ENCODE data around the gene NWD2. TPM values are rescaled to one million over a fixed set of nuclear protein-coding genes. Genes with fewer than 3 reads are reported as not detected.

NWD2 gene
- total RNA-seq, 2 donors from 2014 or later, result not detected

DNA sequence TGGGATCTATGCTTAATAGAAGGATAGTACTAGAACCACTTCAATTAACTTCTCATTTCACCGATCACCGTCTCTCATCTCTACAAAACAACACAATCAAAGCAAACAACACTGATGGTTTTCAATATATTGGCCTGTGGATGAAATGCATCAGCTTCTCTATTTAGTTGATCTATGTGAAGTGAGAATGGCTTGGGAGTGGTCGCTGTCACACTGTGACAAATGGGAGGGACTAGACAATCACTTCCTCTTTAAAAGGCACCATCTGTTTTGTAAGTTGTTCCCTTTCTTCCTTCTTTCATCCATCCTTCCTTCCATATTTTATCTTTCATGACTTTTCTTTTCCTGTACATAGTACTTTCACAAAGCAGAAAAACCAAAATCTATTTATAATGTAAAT lies 23.9 kb upstream of the NWD2 start:
- TF ChIP-seq, protein P1, sequence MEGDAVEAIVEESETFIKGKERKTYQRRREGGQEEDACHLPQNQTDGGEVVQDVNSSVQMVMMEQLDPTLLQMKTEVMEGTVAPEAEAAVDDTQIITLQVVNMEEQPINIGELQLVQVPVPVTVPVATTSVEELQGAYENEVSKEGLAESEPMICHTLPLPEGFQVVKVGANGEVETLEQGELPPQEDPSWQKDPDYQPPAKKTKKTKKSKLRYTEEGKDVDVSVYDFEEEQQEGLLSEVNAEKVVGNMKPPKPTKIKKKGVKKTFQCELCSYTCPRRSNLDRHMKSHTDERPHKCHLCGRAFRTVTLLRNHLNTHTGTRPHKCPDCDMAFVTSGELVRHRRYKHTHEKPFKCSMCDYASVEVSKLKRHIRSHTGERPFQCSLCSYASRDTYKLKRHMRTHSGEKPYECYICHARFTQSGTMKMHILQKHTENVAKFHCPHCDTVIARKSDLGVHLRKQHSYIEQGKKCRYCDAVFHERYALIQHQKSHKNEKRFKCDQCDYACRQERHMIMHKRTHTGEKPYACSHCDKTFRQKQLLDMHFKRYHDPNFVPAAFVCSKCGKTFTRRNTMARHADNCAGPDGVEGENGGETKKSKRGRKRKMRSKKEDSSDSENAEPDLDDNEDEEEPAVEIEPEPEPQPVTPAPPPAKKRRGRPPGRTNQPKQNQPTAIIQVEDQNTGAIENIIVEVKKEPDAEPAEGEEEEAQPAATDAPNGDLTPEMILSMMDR (conservative IDR thresholded peaks at IDR 0.05), result no peak
- Histone ChIP-seq H3K4me3 (ENCODE audit: low read length) (no peak overlapping the region), H3K4me1 (ENCODE audit: control insufficient read depth, insufficient read depth, low read length) (no peaks in the 10 kb centered on the region), H3K27ac (ENCODE audit: low read depth, low read length) (no peak overlapping the region), H3K36me3 (ENCODE audit: control insufficient read depth, insufficient read depth, low read length) (no peaks in the 10 kb centered on the region), H3K27me3 (ENCODE audit: control insufficient read depth, insufficient read depth, low read length, poor library complexity, severe bottlenecking) (no peaks in the 10 kb centered on the region), H3K9me3 (ENCODE audit: control insufficient read depth, low read length) (no peaks in the 10 kb centered on the region), H3K9ac (ENCODE audit: extremely low read depth, low read length, poor library complexity, severe bottlenecking) (no peak overlapping the region)
- Mint-ChIP-seq H3K27ac (no peak overlapping the region), H3K36me3 (ENCODE audit: low read depth) (no peaks in the 10 kb centered on the region), H3K27me3 (ENCODE audit: insufficient read depth) (no peaks in the 10 kb centered on the region), H3K4me1 (peaks cover 3% of the 10 kb centered on the region), H3K9me3 (no peaks in the 10 kb centered on the region), H3K4me3 (no peak overlapping the region)
- 100% methylated on average over 1 of the region's 3 CpGs; no CpG with 5 or more reads in 1 of the 2 experiments for WGBS, 2 experiments (ENCODE audit: insufficient coverage in 1 of 2, insufficient read length in 1 of 2)
- no peak for DNase-seq

DNA sequence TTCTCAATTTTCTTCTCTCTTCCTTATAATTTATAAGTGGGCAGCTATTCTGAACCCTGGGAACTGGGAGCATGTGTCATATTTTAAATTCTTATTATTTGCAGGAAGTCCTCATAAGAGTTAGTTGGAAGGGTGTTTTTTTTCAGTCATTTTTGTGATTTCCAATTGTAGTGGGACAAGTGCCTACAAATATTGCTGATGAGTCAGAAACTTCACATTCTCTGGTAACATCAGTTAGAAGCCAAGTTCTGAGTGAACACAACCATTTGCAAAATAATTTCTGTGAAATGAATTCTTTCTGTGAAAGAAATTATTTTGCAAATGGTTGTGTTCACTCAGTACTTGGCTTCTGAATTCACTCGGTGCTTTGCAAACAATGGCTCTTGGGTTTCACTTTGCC lies 20.8 kb upstream of the NWD2 start:
- no peak overlapping the region for H3K27ac ChIP-seq (ENCODE audit: low read depth, low read length)
- no peak for DNase-seq
- H3K36me3 ChIP-seq (ENCODE audit: control insufficient read depth, insufficient read depth, low read length), result no peaks in the 10 kb centered on the region
- H3K4me3 Mint-ChIP-seq, result no peak overlapping the region
- no peak overlapping the region for H3K9ac ChIP-seq (ENCODE audit: extremely low read depth, low read length, poor library complexity, severe bottlenecking)
- 88 to 100% methylated on average over 1 of the region's 1 CpG for WGBS, 2 experiments (ENCODE audit: insufficient coverage in 1 of 2, insufficient read length in 1 of 2)
- no peaks in the 10 kb centered on the region for H3K9me3 Mint-ChIP-seq
- no peak overlapping the region for H3K27ac Mint-ChIP-seq
- H3K4me3 ChIP-seq (ENCODE audit: low read length), result no peak overlapping the region
- H3K36me3 Mint-ChIP-seq (ENCODE audit: low read depth), result no peaks in the 10 kb centered on the region
- H3K4me1 Mint-ChIP-seq, result peaks cover 3% of the 10 kb centered on the region
- TF ChIP-seq, protein P1 (conservative IDR thresholded peaks at IDR 0.05), result no peak
- H3K27me3 Mint-ChIP-seq (ENCODE audit: insufficient read depth), result peaks cover 4% of the 10 kb centered on the region
- H3K4me1 ChIP-seq (ENCODE audit: control insufficient read depth, insufficient read depth, low read length), result no peaks in the 10 kb centered on the region
- H3K9me3 ChIP-seq (ENCODE audit: control insufficient read depth, low read length), result no peaks in the 10 kb centered on the region
- no peaks in the 10 kb centered on the region for H3K27me3 ChIP-seq (ENCODE audit: control insufficient read depth, insufficient read depth, low read length, poor library complexity, severe bottlenecking)

DNA sequence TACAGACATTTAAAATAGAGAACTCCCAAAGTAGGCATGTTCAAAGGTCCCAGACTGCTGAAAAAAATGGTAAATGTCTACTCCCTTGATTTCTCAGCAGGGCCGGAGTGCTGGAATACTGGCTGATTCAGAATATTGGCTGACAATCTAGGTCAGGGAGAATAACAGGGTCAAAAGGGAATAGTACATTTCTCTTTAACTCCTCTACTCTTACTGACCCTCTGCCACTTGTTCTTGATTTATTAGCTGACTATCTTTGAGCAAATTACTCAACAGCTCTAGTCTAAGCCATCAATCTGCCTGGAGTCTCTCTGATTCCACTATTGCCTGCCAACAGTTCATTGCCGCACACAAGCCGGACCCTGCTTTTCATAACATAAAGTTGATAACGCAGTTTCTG lies 19.7 kb upstream of the NWD2 start:
- Mint-ChIP-seq H3K4me1 (no peaks in the 10 kb centered on the region), H3K4me3 (no peak overlapping the region), H3K27me3 (ENCODE audit: insufficient read depth) (peaks cover 4% of the 10 kb centered on the region), H3K27ac (no peak overlapping the region), H3K36me3 (ENCODE audit: low read depth) (no peaks in the 10 kb centered on the region), H3K9me3 (no peaks in the 10 kb centered on the region)
- WGBS, 2 experiments (ENCODE audit: insufficient coverage in 1 of 2, insufficient read length in 1 of 2), result 93 to 94% methylated on average over 4 of the region's 4 CpGs
- no peak overlapping the region for H3K27ac ChIP-seq (ENCODE audit: low read depth, low read length)
- no peak for DNase-seq
- H3K9me3 ChIP-seq (ENCODE audit: control insufficient read depth, low read length), result no peaks in the 10 kb centered on the region
- no peak overlapping the region for H3K9ac ChIP-seq (ENCODE audit: extremely low read depth, low read length, poor library complexity, severe bottlenecking)
- H3K4me1 ChIP-seq (ENCODE audit: control insufficient read depth, insufficient read depth, low read length), result no peaks in the 10 kb centered on the region
- TF ChIP-seq, protein P1 (conservative IDR thresholded peaks at IDR 0.05), result no peak
- no peaks in the 10 kb centered on the region for H3K27me3 ChIP-seq (ENCODE audit: control insufficient read depth, insufficient read depth, low read length, poor library complexity, severe bottlenecking)
- no peaks in the 10 kb centered on the region for H3K36me3 ChIP-seq (ENCODE audit: control insufficient read depth, insufficient read depth, low read length)
- H3K4me3 ChIP-seq (ENCODE audit: low read length), result no peak overlapping the region
